HCT116 (cell line): ENCODE results near the gene GPRC5D. TPM values are rescaled to one million over a fixed set of nuclear protein-coding genes. Genes with fewer than 3 reads are reported as not detected.

Experiments used
- ATAC-seq: fragments of 200-7000 bp; cut with Tn5 transposase; 2 replicates; pipeline ENCODE4 v1.9.1; 2020; ENCODE audit warnings: mild to moderate bottlenecking, moderate library complexity
- BruUV-seq: library from RNA; stranded (reverse); fragments of 400-500 nt; replicated peaks from 2 replicates; lab custom pipeline; 2021; lab: Mats Ljungman, UMichigan
- CTCF ChIA-PET: fragments of 300-600 bp; sonication (Branson Sonifier 250); formaldehyde crosslinking; loops from one replicate; lab custom pipeline; 2021; ENCODE audit warnings: antibody characterized with exemption; lab: Charles Lee
- POLR2A ChIA-PET: fragments of 300-600, 350-600 bp; sonication (Branson Sonifier 250); formaldehyde crosslinking; loops from one replicate; lab custom pipeline; 2021; ENCODE audit warnings: antibody characterized with exemption; lab: Charles Lee
- RAD21 ChIA-PET, 2 experiments: fragments of 300-600 bp; sonication (Branson Sonifier 250); formaldehyde crosslinking; loops; one replicate each; lab custom pipeline; 2023; ENCODE audit warnings: low total read pairs in 2 of 2; ENCODE audit not compliant: uncharacterized antibody in 2 of 2, unreplicated experiment in 2 of 2, low non-redundant PET in 1 of 2; lab: Charles Lee
- DNase-seq: peaks from one replicate; pipeline ENCODE4 v3.0.0-alpha.2; 2010; ENCODE audit warnings: low read depth, low spot score
- H2AFZ ChIP-seq: fragments of 200-600 bp; shearing (Covaris generic), sonication (generic); 2 replicates; pipeline ENCODE4 v1.6.1; 2017; ENCODE audit warnings: low read depth, mixed run types, mixed read lengths, antibody characterized with exemption, low read length; ENCODE audit not compliant: poor library complexity, severe bottlenecking
- H3K27ac ChIP-seq: 2 replicates; pipeline ENCODE4 v1.5.1; 2012; ENCODE audit warnings: low read depth, low read length
- H3K27me3 ChIP-seq: fragments of 200-600 bp; sonication (generic); 2 replicates; pipeline ENCODE4 v1.6.1; 2016; ENCODE audit warnings: mixed run types, low read length, mixed read lengths; ENCODE audit not compliant: insufficient read depth
- H3K36me3 ChIP-seq, 2 experiments: fragments of 200-500 bp in 1 of 2; fragments of 200-600 bp in 1 of 2; sonication (Bioruptor generic) in 1 of 2; sonication (generic) in 1 of 2; 2 replicates each; pipeline versions ENCODE4 v1.5.1 to v1.6.1; 2014 to 2016; ENCODE audit warnings: low read length in 2 of 2, inconsistent platforms in 1 of 2, mixed read lengths in 1 of 2, mixed run types in 1 of 2; ENCODE audit not compliant: insufficient read depth in 2 of 2, control insufficient read depth in 1 of 2
- H3K4me1 ChIP-seq, 2 experiments: fragments of 200-600 bp in 1 of 2; sonication (generic) in 1 of 2; 2 replicates each; pipeline versions ENCODE4 v1.5.1 to v1.6.1; 2012 to 2017; ENCODE audit warnings: low read length in 2 of 2, inconsistent platforms in 1 of 2, mild to moderate bottlenecking in 1 of 2, mixed read lengths in 1 of 2, mixed run types in 1 of 2, moderate library complexity in 1 of 2; ENCODE audit not compliant: insufficient read depth in 2 of 2, control insufficient read depth in 1 of 2
- H3K4me2 ChIP-seq: fragments of 200-600 bp; sonication (generic); 2 replicates; pipeline ENCODE4 v1.6.1; 2017; ENCODE audit warnings: mixed run types, low read length, mixed read lengths
- H3K4me3 ChIP-seq, 2 experiments: fragments of 200-600 bp in 1 of 2; sonication (generic) in 1 of 2; replicated peaks in 1 of 2; 2 replicates each; pipeline ENCODE4 v1.5.1; 2011 to 2016; ENCODE audit warnings: low read length in 2 of 2, control low read depth in 1 of 2, low read depth in 1 of 2, mild to moderate bottlenecking in 1 of 2, mixed read lengths in 1 of 2, mixed run types in 1 of 2
- H3K79me2 ChIP-seq: fragments of 200-600 bp; sonication (generic); 2 replicates; pipeline ENCODE4 v1.6.1; 2017; ENCODE audit warnings: mild to moderate bottlenecking, mixed run types, low read length, moderate library complexity, mixed read lengths; ENCODE audit not compliant: insufficient read depth
- H3K9ac ChIP-seq: fragments of 200-600 bp; sonication (generic); 2 replicates; pipeline ENCODE4 v1.6.1; 2016; ENCODE audit warnings: low read length, mixed read lengths
- H3K9me2 ChIP-seq: fragments of 200-600 bp; sonication (generic), shearing (Covaris generic); 2 replicates; pipeline ENCODE4 v1.6.1; 2017; ENCODE audit warnings: mixed run types, mild to moderate bottlenecking, moderate library complexity; ENCODE audit not compliant: insufficient read depth
- H3K9me3 ChIP-seq, 2 experiments: fragments of 200-500 bp in 1 of 2; fragments of 200-600 bp in 1 of 2; sonication (Bioruptor generic) in 1 of 2; sonication (generic) in 1 of 2; 2 replicates each; pipeline ENCODE4 v1.6.1; 2014 to 2017; ENCODE audit warnings: low read length in 2 of 2, mixed read lengths in 2 of 2, inconsistent platforms in 1 of 2, low read depth in 1 of 2, mild to moderate bottlenecking in 1 of 2, mixed run types in 1 of 2, moderate library complexity in 1 of 2; ENCODE audit not compliant: control insufficient read depth in 1 of 2, insufficient read depth in 1 of 2
- H4K20me1 ChIP-seq: fragments of 200-600 bp; sonication (generic), shearing (Covaris generic); 2 replicates; pipeline ENCODE4 v1.6.1; 2017; ENCODE audit warnings: mixed run types, mild to moderate bottlenecking, moderate library complexity; ENCODE audit not compliant: insufficient read depth
- ATF3 ChIP-seq: IDR thresholded peaks from 2 replicates; pipeline ENCODE4 v1.6.1; 2012
- CEBPB ChIP-seq: IDR thresholded peaks from 2 replicates; pipeline ENCODE4 v1.6.1; 2012; ENCODE audit warnings: low read depth
- CTCF ChIP-seq, 3 experiments: fragments of 200-600 bp in 1 of 3; sonication (generic) in 1 of 3; IDR thresholded peaks in 2 of 3; conservative IDR thresholded peaks in 1 of 3; 2 replicates each; pipeline ENCODE4 v1.5.1; 2012 to 2017; ENCODE audit warnings: low read depth in 2 of 3, low read length in 2 of 3, antibody characterized with exemption in 1 of 3, borderline replicate concordance in 1 of 3, control low read depth in 1 of 3, mild to moderate bottlenecking in 1 of 3, mixed read lengths in 1 of 3, mixed run types in 1 of 3, moderate library complexity in 1 of 3; ENCODE audit not compliant: insufficient read depth in 1 of 3
- ELF1 ChIP-seq: IDR thresholded peaks from 2 replicates; pipeline ENCODE4 v1.6.1; 2012; ENCODE audit warnings: low read depth, borderline replicate concordance
- EZH2phosphoT487 ChIP-seq: fragments of 200-600 bp; IDR thresholded peaks from 2 replicates; pipeline ENCODE4 v1.6.1; 2018; ENCODE audit warnings: antibody characterized with exemption, borderline replicate concordance
- POLR2A ChIP-seq: IDR thresholded peaks from 2 replicates; pipeline ENCODE4 v1.7.0; 2011; ENCODE audit warnings: borderline replicate concordance; ENCODE audit not compliant: insufficient read depth, insufficient read length; ENCODE audit errors: extremely low read depth
- POLR2AphosphoS5 ChIP-seq: IDR thresholded peaks from 2 replicates; pipeline ENCODE4 v1.6.1; 2011; ENCODE audit warnings: mild to moderate bottlenecking, low read depth, low read length, moderate library complexity
- RAD21 ChIP-seq: IDR thresholded peaks from 2 replicates; pipeline ENCODE4 v1.6.1; 2012; ENCODE audit warnings: low read depth, mild to moderate bottlenecking
- SIN3A ChIP-seq: IDR thresholded peaks from 2 replicates; pipeline ENCODE4 v1.6.1; 2012; ENCODE audit warnings: low read depth
- SP1 ChIP-seq: IDR thresholded peaks from 2 replicates; pipeline ENCODE4 v1.6.1; 2012; ENCODE audit warnings: low read depth
- SRF ChIP-seq: IDR thresholded peaks from 2 replicates; pipeline ENCODE4 v1.6.1; 2012; ENCODE audit warnings: low read depth
- TCF7L2 ChIP-seq: IDR thresholded peaks from 2 replicates; pipeline ENCODE4 v1.7.0; 2011; ENCODE audit warnings: borderline replicate concordance, inconsistent platforms; ENCODE audit not compliant: insufficient read depth, insufficient read length; ENCODE audit errors: extremely low read depth
- YY1 ChIP-seq: IDR thresholded peaks from 2 replicates; pipeline ENCODE4 v1.6.1; 2011; ENCODE audit warnings: low read length, low read depth, moderate library complexity, mild to moderate bottlenecking; ENCODE audit not compliant: insufficient replicate concordance; ENCODE audit errors: extremely low read depth
- ZBTB33 ChIP-seq: IDR thresholded peaks from 2 replicates; pipeline ENCODE4 v1.6.1; 2011; ENCODE audit warnings: mild to moderate bottlenecking, low read length, moderate library complexity; ENCODE audit not compliant: insufficient replicate concordance; ENCODE audit errors: extremely low read depth
- ZFX ChIP-seq: fragments of 450-650 bp; IDR thresholded peaks from 2 replicates; pipeline ENCODE4 v1.6.1; 2017
- ZNF274 ChIP-seq: fragments of 200-500 bp; sonication (Bioruptor generic); IDR thresholded peaks from 2 replicates; pipeline ENCODE4 v1.6.1; 2014; ENCODE audit warnings: mild to moderate bottlenecking, low read depth, low read length, inconsistent platforms
- intact Hi-C: fragments of 100-400 bp; cut with micrococcal nuclease; formaldehyde crosslinking; loops from 2 replicates; pipeline ENCODE4 v1.10.0; 2022
- total RNA-seq: library from RNA; stranded (reverse); gene quantifications from one replicate; pipeline ENCODE4 v1.2.1, GENCODE V29; 2021; ENCODE audit not compliant: unreplicated experiment
- TF ChIP-seq, protein P1 (sequence below): IDR thresholded peaks from 2 replicates; pipeline ENCODE4 v1.6.1; 2012
- TF ChIP-seq, protein P2 (sequence below): IDR thresholded peaks from 2 replicates; pipeline ENCODE4 v1.6.1; 2012; ENCODE audit warnings: low read depth

GPRC5D gene
- total RNA-seq, 1 experiment from 2014 or later: not detected

GRCh38 chr12:12901158-12901791 is 50.7 kb downstream of the GPRC5D start:
- DNase-seq (no peak), ATAC-seq (peak; percentile 53)
- Histone ChIP-seq H3K36me3 (peaks cover 3 to 42% of the 10 kb centered on the region in 2 experiments; a peak in 3 of 4 replicates), H3K27ac (peak overlapping the region; percentile 65), H2AFZ (no peak overlapping the region), H3K9ac (peak overlapping the region; percentile 47), H3K9me3 (no peaks in the 10 kb centered on the region), H3K4me3 (peak overlapping the region; percentile 1 to 6; a peak in 3 of 4 replicates), H3K4me1 (peaks cover 88 to 99% of the 10 kb centered on the region in 2 experiments), H3K79me2 (peaks cover 100% of the 10 kb centered on the region), H3K4me2 (peak overlapping the region; percentile 65), H3K27me3 (no peaks in the 10 kb centered on the region), H4K20me1 (peaks cover 61% of the 10 kb centered on the region), H3K9me2 (no peaks in the 10 kb centered on the region)
- RAD21 ChIA-PET: interaction anchor here in 1 of 2 experiments (1.1 kb wide), 1 partner anchor 64 kb away, joined by 3 read pairs; no protein-coding TSS in a partner anchor
- intact Hi-C loops: no loop called here
- BruUV-seq: no TSS peak
- POLR2A ChIA-PET: interaction anchor here (0.9 to 3.7 kb wide), 5 partner anchors 10 to 63 kb away, joined by 3 to 34 read pairs (median 3); partner anchors contain the start of gene GPRC5A
- CTCF ChIA-PET: interaction anchor here (0.8 kb wide), 1 partner anchor 64 kb away, joined by 3 read pairs; no protein-coding TSS in a partner anchor
- no peak for TF ChIP-seq ZNF274
- TF ChIP-seq RAD21: no peak
- TF ChIP-seq ZBTB33: no peak
- TF ChIP-seq POLR2A: no peak
- TF ChIP-seq TCF7L2: peak; percentile 47
- no peak for TF ChIP-seq ATF3
- TF ChIP-seq SIN3A: peak; percentile 53
- TF ChIP-seq YY1: no peak
- TF ChIP-seq CEBPB: peak; percentile 90
- no peak for TF ChIP-seq CTCF (IDR thresholded peaks at IDR 0.05 in 2 of 3, conservative IDR thresholded peaks at IDR 0.05 in 1 of 3; ENCODE audit: borderline replicate concordance in 1 of 3, insufficient read depth in 1 of 3, low read depth in 2 of 3, low read length in 2 of 3)
- TF ChIP-seq, protein P1, sequence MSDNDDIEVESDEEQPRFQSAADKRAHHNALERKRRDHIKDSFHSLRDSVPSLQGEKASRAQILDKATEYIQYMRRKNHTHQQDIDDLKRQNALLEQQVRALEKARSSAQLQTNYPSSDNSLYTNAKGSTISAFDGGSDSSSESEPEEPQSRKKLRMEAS: peak; percentile 62
- TF ChIP-seq ZFX: no peak
- TF ChIP-seq SP1: peak; percentile 53
- TF ChIP-seq EZH2phosphoT487: no peak
- TF ChIP-seq, protein P2, sequence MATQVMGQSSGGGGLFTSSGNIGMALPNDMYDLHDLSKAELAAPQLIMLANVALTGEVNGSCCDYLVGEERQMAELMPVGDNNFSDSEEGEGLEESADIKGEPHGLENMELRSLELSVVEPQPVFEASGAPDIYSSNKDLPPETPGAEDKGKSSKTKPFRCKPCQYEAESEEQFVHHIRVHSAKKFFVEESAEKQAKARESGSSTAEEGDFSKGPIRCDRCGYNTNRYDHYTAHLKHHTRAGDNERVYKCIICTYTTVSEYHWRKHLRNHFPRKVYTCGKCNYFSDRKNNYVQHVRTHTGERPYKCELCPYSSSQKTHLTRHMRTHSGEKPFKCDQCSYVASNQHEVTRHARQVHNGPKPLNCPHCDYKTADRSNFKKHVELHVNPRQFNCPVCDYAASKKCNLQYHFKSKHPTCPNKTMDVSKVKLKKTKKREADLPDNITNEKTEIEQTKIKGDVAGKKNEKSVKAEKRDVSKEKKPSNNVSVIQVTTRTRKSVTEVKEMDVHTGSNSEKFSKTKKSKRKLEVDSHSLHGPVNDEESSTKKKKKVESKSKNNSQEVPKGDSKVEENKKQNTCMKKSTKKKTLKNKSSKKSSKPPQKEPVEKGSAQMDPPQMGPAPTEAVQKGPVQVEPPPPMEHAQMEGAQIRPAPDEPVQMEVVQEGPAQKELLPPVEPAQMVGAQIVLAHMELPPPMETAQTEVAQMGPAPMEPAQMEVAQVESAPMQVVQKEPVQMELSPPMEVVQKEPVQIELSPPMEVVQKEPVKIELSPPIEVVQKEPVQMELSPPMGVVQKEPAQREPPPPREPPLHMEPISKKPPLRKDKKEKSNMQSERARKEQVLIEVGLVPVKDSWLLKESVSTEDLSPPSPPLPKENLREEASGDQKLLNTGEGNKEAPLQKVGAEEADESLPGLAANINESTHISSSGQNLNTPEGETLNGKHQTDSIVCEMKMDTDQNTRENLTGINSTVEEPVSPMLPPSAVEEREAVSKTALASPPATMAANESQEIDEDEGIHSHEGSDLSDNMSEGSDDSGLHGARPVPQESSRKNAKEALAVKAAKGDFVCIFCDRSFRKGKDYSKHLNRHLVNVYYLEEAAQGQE: no peak
- TF ChIP-seq SRF: no peak
- no peak for TF ChIP-seq ELF1
- TF ChIP-seq POLR2AphosphoS5: peak; percentile 0; the same call in 1 of the 2 replicates
